HK-2 (cell line): ENCODE measurements around the gene EGFLAM.

Experiments
- DNase-seq: peaks from one replicate; pipeline ENCODE4 v3.0.0-alpha.2; 2018; ENCODE audit not compliant: unreplicated experiment

The EGFLAM gene

DNA sequence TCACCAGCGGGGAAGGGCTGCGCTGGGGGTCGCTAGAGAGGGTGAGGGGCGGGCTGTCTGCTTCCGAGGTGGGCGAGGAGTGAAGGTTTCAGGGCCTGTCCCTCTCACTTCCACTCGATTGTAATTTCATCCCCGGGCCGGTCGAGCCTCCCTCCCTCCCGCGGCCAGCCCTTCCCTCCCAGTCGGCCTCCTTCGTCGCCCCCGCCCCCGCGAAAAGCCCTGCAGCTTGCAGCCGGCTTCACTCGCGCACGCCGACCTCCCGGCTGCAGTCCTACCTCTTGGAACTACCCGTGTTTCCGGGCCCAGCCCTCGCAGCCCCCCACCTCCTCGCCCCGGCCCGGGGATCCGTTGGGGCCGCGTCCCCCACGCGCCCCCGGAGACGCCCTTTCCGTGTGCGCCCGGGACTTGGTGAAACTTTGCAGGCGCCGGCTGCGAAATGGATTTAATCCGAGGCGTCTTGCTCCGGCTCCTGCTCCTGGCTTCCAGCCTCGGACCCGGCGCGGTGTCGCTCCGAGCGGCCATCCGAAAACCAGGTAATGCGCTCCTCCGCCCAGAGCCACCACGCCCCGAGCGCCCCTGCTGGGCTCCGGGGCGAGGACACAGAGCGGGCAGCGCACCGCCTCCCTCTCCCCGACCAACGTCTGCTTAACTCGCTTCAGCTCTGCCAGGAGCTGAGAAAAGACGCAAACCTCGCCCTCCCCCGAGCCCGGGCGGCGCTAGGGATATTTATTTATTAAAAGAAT is at the start of gene EGFLAM:
EGFLAM (plus strand) TSS at position 241 of the 743 bp plus-strand sequence; CDS start at position 437, 196 bp downstream.
- no peak for DNase-seq

DNA sequence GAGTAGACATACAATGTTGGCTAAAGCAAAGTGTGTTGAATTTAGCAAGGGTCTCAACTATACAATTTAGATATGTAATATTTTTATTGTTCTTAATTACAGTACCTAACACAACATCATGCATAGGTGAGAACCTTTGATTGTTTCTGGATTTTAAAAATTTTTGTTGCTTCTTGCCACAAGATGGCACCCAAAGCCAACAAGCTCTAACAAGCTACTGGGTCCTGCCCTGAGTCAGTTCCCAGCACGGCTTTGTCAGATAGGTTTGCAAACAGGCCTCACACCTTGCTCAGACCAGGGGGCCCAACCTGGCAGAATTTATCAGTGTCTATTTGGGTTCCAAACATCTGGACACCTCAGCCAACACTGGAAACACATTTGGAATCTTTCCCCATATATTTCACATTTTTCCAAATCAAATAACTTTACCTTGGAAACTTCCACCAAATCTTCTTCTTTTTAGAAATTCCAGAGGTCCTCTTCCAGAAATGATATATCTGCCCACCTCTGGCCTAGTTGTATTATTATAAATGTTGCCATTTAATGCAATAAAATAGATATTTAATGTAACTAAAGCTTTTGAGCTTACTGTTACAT is 49.5 kb upstream of the EGFLAM start:
- DNase-seq, result peak; percentile 27

DNA sequence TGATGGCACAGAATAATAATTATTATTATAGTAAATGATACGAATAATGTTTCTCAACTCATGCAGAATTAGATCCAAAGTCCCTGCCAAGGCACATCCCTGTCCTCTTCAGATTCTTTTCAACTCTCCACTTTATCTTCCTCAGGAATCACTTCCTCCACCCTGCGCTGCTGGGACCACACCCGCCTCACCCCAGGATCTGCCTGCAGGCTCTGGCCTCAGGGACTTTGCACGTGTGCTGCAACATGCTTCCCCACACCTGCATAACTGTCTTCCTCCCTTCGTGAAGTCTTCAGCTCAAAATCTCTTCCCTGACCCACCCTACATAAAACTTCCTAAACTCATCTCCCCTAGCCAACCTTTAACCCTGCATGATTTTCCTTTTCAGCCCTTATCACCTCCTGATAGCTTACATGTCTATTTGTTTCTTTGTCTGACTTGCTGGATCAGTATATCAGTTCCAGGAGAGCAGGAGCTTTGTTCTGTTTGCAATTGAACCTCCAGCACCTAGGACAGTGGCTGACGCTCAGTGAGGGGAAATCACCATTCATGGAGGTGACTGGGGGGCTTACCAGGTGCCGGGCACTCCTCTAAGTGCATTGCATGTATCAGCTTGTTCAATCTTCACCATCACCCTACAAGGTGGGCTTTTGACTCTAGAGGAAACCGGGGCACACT is 47.5 kb upstream of the EGFLAM start:
- DNase-seq, result no peak

DNA sequence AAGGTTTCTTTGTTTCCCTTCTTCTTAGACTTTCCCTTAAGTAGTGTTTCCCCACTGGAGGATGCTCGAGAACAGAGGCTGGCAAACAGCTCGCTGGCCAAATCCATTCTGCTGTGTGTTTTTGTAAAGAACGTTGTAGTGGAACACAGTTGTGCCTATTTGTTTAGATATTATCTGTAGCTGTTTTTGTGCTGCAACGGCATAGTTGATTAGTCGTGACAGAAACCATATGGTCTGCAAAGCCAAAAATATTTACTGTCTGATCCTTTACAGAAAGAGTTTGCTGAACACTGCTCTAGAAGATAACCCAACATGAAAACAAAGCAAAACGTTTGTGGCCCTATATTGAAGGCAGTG is 47.0 kb upstream of the EGFLAM start:
- no peak for DNase-seq

DNA sequence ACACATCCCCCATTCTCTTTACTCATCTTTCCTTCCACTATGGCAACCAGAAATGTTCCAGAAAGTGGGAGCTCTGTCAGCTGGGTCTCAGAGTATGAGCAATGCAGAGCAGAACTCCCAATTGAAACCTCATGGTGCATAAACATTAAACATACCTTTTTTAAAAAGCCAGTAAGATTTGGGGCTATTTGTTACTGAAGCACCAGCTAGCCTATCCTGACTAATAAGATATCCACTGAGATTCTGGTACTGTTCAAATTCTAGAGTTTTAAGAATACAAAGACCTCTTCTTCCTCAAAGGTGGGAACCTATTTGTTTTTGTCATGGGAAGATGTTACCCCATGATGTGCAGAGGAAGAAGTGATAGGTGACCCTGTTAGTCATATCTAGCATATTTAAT is 46.1 kb upstream of the EGFLAM start:
- DNase-seq, result no peak

DNA sequence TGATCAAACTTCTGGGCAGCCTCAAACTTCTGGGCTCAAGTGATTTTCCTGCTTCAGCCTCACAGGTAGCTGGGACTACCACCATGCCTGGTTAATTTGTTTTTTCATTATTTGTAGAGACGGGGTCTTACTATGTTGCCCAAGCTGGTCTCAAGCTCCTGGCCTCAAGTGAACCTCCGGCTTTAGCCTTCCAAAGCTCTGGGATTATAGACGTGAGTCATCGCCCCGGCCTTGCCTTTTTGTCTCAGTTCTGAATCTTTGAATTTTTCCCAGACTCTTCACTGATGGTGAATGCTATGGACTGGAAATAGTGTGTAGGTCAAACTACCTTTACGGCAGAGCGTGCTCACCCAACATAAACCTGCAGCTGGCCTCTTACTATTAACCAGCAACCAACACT is 32.3 kb upstream of the EGFLAM start:
- no peak for DNase-seq

DNA sequence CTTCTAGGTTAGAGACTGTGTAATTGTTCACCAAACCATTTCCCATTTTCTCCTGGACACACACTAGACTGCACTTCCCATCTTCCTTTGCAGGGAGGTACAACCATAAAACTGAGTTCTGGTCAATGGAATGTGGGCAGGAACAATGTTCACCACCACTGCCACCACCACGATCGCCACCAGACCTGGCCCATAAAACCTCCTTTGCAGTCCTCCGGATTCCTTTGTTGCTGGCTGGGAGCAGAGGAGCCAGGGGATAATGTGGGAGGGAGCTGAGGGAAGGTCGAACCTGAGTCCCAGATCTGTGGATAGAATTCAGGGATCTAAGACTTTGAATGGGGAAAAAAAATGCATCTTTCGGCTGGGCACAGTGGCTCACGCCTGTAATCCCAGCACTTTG is 29.4 kb upstream of the EGFLAM start:
- no peak for DNase-seq

DNA sequence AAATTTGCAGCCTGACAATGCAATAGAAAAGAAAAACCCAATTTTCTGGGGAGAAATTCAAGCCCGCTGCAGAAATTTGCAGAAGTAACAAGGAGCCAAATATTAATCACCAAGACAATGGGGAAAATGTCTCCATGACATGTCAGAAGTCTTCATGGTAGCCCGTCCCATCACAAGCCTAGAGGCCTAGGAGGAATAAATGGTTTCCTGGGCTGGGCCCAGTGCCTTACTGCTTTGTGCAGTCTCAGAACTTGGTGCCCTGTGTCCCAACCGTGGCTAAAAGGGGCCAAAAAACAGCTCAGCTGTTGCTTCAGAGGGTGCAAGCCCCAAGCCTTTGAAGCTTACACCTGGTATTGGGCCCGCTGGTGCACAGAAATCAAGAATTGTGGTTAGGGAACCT is 23.6 kb upstream of the EGFLAM start:
- no peak for DNase-seq

DNA sequence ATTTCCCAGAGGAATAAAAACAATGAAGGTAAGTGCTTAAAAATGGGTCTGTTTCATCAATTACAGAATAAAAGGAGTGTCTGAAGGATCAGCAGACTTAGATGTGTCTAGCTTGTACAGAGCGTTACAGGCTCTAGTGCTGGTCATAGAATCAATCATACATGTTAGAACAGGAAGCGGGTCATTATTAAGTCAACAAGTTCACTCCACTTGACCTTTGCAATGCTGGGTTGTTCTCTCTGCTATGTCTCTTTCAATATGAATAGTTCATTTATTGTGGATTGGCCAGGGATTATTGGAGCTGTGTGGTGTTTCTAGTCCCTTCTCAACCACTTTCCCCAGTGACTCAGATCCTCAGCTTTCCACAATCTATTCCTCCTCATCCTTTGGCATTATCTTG is 20.7 kb upstream of the EGFLAM start:
- no peak for DNase-seq

DNA sequence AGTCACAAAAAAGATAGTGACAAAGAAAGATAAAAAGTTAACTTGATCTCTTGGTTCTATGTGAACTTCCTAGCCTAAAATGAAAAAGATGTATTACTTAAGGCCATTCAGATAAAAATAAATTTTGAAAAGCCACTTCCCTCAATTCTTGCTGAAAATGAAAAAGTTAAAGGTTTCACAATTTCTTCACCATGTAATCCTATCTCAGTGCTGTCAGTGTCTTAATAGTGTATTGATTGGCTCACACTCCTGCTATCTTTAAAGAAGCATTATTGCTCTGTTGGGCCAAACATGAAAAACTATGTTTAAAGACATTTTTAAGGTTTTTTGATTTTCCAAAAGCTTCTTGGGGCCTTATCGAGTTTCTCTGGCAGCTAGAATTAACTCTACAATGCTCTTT is 18.1 kb upstream of the EGFLAM start:
- no peak for DNase-seq

DNA sequence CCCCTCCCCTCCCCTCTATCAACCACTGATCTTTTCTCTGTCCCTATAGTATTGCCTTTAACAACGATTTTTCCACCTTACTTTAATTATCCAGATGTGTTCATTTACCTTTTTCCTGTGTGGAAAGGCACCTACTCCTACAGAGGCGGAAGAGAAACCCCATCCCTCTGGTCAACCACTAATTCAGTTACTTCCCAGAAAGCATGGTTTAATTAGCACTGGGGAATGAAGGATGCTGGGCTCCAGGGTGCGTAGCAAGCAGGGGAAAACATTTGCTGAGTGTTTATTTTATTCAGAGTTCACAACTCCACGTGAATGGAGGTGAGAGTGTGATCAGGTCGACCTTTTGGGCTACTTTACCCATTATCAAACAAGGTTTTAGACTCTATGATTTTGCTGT is 16.7 kb upstream of the EGFLAM start:
- DNase-seq, result no peak

DNA sequence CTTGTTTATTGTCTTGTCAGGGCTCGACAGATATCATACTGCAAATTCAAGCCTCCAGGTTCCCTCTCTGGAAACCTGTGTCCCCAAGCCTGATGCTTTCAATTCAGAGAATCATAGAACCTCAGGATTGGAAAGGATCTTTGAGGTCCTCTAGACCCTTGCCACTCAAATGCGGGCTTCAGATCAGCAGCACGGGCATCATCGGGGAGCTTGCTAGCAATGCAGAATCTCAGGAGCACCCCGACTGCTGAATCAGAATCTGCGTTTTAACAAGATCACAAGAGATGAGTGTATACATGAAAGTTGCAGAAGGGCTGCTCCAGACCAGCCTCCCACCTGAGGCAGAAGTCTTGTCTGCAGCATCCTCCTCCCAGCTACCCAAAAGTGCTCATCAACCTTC is 13.1 kb upstream of the EGFLAM start:
- no peak for DNase-seq

DNA sequence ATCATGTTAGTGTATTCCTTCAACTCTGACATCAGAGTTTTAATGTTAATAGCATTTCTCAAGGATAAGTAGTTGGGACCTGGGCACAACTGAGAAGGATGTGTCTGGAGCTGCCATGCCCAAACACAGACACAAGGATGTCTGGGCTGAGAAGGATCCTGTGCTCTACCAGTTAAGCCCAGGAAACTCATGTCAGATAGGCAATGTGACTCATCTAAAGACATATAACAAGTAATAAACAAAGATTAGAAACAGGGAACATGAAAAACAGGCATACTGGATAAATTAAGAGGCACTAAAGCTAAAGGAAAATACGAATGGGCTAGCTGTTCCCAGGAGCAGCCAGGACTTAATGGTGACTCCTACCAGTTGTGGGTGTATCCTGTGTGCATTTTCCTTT is 9.1 kb upstream of the EGFLAM start:
- DNase-seq, result no peak

DNA sequence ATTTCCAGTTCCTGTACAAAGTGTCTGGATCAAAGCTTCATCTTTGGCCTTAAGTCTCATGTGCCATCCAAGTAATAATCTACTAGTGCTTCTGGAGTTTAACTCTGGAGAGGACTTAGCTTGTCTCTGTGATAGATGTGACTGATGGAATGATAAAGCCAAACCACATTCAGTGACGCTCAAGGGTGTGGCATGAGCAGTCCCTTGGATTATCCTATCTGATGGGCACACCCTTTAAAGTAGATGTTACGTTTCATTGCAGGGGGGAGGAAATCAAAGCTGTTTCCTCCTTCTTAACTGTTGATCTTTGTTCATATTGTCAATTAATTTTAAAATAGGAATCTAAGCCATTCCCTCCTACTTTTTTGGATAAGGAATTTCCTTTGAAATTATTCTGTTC is 8.5 kb upstream of the EGFLAM start:
- DNase-seq, result no peak

DNA sequence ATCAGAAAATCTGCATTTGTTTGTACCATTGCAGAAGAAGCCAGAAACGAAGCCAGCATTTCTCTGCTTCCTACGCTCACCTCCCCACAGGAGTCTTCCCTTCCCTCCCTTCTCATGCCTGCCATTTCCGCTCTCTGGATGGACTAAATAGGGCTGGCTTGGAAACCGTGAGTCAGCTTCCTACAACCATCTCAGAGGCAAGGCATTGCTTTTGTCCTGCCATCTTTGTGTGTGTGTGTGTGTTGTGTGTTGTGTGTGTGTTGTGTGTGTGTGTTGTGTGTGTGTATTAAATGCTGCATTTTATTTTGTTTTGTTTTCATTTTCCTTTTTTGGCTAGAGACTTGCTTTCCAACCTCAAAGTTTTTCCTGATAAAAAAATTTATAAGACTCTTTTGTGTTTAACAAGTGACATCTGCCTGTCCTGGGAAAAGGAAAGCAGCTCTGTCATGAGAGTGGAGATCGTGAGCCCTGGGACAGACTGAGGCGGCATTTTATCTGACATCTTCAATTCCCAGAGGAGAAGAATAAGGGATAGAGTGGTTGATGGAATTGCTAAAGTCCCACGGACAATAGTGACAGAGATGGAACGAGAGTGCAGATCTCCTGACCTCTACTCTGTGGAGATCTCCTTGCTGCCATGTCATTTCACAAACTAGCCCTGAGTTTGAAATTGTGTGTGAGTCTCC is 7.5 kb upstream of the EGFLAM start:
- no peak for DNase-seq

DNA sequence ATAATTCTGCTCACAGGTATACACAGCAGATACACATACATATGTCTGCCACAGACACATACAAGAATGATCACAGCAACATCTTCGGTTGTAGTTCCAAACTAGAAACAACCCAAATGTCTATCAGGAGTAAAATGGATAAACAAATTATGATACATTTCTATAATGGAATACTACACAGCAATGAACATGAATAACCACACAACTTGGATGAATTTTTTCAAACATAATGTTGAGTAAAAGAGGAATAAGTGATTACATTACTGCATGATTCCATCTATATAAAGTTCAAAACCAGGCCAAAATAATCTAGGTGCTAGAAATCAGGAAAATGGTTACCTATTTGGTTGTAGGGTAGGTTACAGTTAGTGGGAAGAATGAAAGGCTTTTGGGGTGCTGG is 4.6 kb upstream of the EGFLAM start:
- no peak for DNase-seq

DNA sequence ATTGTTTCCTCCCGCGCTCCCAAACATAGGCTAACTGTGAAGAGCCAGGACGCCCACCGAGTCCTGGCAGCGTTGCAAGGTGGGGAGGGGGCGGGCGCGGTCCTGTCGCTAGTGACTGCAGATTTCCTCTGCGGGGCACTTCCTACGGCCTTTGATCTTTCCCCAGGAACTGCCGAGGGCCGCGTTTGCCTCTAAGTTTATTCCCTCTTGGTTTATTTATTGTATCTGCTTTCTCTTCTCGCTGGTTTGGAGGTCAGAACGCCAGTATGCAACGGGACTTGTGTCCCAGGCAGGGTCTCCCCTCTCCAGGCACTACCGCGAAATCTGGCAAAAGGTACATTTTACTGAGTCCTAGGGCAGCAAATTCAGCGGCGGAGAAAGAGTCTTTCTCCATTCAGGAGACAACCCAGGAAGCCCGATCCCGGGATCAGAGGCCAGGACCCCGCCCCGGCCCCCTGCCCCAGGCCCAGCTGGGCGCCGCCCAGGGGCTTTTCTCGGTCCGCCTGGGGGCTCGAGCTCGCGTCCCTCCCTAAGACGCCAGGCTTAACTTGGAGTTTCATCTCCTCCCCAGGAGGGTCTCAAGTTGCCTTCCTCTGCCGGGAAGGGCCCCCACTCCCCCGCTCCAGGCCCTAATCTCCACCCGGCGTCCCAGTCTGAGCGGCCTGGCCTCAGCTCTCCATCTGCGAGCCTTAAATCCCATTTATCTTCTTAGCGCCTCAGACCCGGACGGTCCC is 884 bp upstream of the EGFLAM start:
- DNase-seq, result no peak

DNA sequence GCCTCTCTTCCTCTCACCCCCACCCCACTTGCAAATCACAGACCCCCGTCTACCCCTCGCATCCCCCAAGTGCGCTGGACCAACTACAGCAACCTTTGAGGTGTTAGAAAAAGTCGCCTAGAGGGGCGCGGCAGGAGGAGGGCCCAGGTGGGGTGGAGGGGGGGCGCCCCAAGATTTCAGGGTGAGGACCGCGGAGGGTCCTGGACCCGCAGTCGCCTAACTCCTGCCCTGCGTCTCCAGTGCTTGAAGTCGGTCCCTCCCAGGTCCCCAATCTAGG is 379 bp upstream of the EGFLAM start:
- DNase-seq, result no peak

DNA sequence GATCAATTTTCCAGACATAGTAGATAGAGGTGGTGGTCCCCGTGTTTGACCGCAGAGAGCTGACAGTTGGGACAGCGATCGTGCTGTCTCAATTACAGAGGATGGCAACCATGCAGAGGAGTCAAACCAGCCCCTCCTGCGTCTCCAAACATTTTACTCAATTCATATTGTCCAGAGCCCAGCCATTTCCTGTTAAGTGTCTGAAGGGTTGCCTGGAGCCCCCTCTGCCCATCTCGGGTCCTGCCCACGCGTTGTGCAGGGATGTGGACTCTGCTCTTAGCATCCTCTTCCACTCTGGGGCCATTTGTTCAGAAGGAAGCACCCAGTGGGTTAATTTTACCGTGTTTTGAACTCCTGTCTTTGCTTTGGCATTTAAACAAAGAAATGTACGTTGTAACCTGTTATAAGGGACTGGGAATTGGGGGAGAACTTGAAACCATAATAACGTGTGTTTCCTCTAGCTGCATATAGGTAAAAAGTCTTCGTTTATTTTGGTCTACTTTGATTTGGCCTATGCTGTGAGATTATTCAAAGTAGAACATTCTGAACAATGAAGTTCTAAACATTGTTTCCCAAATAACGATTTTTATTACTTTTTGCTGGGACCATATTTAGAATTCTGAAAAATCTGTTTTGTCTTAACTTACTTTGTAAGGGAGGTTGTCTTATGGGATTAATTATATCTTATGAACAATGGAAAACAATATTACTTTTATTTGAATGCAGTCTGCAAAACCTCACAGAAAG is 876 bp downstream of the EGFLAM start:
- DNase-seq, result no peak

DNA sequence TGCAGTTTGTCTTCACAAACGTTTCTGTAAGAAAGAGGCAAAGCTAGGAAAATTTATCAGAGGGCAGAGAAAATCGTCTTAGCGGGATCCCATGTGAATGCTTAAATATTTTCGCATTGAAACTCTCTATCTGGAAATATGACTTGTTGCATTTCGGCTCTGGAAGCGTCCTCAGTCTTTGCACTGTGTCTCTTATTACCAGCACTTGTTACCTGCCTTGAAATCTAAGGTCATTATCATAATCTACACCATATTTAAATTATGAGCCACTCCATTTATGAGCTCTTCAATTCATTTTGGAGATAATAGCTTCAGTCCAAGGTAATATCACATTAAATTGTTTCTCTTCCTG is 1.4 kb downstream of the EGFLAM start:
- no peak for DNase-seq

DNA sequence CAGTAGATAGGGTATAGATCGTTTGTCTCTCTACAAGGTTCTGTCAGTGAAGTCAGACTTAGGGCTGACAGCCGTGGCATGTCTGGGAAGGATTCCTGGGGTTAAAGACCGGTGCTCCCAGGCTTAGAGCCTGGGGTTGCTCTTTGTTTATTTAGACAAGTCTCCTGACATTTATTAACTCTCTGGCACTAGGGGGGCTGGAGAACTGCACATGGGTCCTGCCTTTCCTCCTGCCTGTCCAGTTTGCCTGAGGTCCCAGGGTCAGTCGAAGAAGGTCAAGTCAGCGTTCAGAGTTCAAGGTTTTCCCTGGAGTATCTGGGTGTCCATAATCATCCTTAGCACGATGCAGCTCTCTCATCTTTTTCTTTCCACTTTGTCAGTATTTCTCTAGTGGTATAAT is 5.6 kb downstream of the EGFLAM start:
- DNase-seq, result no peak
